Fibroblast of lung (primary cell): ENCODE measurements around the gene FBXO34. TPM values are rescaled to one million over a fixed set of nuclear protein-coding genes. Genes with fewer than 3 reads are reported as not detected.

Experiments
- DNase-seq, 2 donors: peaks; one replicate each; pipeline versions ENCODE4 v3.0.0 to v3.0.0-alpha.2; 2010; ENCODE audit warnings: low read depth in 2 of 2
- H2AFZ ChIP-seq: 2 replicates; pipeline ENCODE4 v1.5.1; 2012; ENCODE audit warnings: low read length, control low read depth, inconsistent platforms
- H3K27ac ChIP-seq: 2 replicates; pipeline ENCODE4 v1.5.1; 2011; ENCODE audit warnings: low read length, control low read depth; ENCODE audit not compliant: insufficient read depth
- H3K27me3 ChIP-seq: 2 replicates; pipeline ENCODE4 v1.5.1; 2011; ENCODE audit warnings: mild to moderate bottlenecking, low read length; ENCODE audit not compliant: control insufficient read depth, insufficient read depth
- H3K36me3 ChIP-seq: 2 replicates; pipeline ENCODE4 v1.5.1; 2011; ENCODE audit warnings: low read length; ENCODE audit not compliant: control insufficient read depth, insufficient read depth
- H3K4me1 ChIP-seq: 2 replicates; pipeline ENCODE4 v1.5.1; 2011; ENCODE audit warnings: low read length; ENCODE audit not compliant: control insufficient read depth, insufficient read depth; ENCODE audit errors: extremely low read depth
- H3K4me2 ChIP-seq: 2 replicates; pipeline ENCODE4 v1.5.1; 2011; ENCODE audit warnings: low read length, control low read depth; ENCODE audit not compliant: insufficient read depth; ENCODE audit errors: extremely low read depth
- H3K4me3 ChIP-seq, 4 experiments: fragments of 200-600 bp in 1 of 4; sonication (generic) in 1 of 4; replicated peaks in 1 of 4; 2 replicates each; pipeline ENCODE4 v1.5.1; 2011 to 2016; ENCODE audit warnings: low read length in 4 of 4, low read depth in 3 of 4, mild to moderate bottlenecking in 3 of 4, control low read depth in 2 of 4, inconsistent platforms in 1 of 4, mixed read lengths in 1 of 4; ENCODE audit not compliant: insufficient read depth in 1 of 4; ENCODE audit errors: control extremely low read depth in 1 of 4
- H3K79me2 ChIP-seq: 2 replicates; pipeline ENCODE4 v1.5.1; 2012; ENCODE audit warnings: mild to moderate bottlenecking, low read length, inconsistent platforms; ENCODE audit not compliant: control insufficient read depth, insufficient read depth
- H3K9ac ChIP-seq: 2 replicates; pipeline ENCODE4 v1.5.1; 2011; ENCODE audit warnings: mild to moderate bottlenecking, low read length, control low read depth; ENCODE audit not compliant: insufficient read depth
- H3K9me3 ChIP-seq: 2 replicates; pipeline ENCODE4 v1.5.1; 2012; ENCODE audit warnings: low read depth, low read length; ENCODE audit not compliant: control insufficient read depth, insufficient read depth
- H4K20me1 ChIP-seq: 2 replicates; pipeline ENCODE4 v1.5.1; 2011; ENCODE audit warnings: low read length; ENCODE audit not compliant: control insufficient read depth, insufficient read depth; ENCODE audit errors: extremely low read depth
- CTCF ChIP-seq, 2 donors: IDR thresholded peaks in 1 of 2; conservative IDR thresholded peaks in 1 of 2; 1 replicate in 1 of 2; 2 replicates in 1 of 2; pipeline ENCODE4 v1.5.1; 2011 to 2012; ENCODE audit warnings: low read length in 2 of 2, control low read depth in 1 of 2, inconsistent platforms in 1 of 2, low read depth in 1 of 2, mild to moderate bottlenecking in 1 of 2
- EZH2 ChIP-seq: IDR thresholded peaks from 2 replicates; pipeline ENCODE4 v1.5.1; 2012; ENCODE audit warnings: low read length, control low read depth, mild to moderate bottlenecking; ENCODE audit errors: missing control alignments
- polyA plus RNA-seq, 2 donors: library from polyadenylated mRNA; depleted of rRNA in 1 of 2; stranded (reverse) in 1 of 2; unstranded in 1 of 2; fragments of >200 nt; gene quantifications; 2 replicates each; pipeline ENCODE4 v1.2.1, GENCODE V29; 2011 to 2012; ENCODE audit warnings: missing spikeins in 1 of 2
- total RNA-seq: library from RNA; depleted of rRNA; stranded (reverse); fragments of >200 nt; gene quantifications from 2 replicates; pipeline ENCODE4 v1.2.1, GENCODE V29; 2014

Gene FBXO34
- total and polyA plus RNA-seq, 2 donors (not counting 1 experiment from before 2014, with no cell fraction given) = 20.8 to 29.1 TPM

DNA sequence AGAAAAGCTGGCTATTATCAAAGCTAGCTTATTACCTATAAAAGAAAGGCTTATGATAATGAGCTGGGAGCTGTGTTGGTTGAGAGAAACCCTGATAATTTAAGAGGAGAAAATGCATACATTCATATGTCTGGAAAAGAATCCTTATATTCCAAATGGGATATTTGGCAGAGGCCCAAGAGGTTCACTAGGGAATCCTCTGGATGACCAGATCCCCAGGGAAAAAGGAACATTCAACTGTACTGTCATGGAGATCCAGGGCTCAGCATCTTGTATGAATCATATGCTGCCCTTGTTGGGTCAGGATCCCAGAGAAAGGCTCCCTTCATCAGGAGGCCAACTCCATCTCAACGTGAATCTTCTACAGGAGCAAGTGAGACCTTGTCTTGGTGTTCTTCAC lies 16.6 kb upstream of the FBXO34 start:
- H3K9ac ChIP-seq = no peak overlapping the region
- no peak overlapping the region for H3K4me2 ChIP-seq
- no peaks in the 10 kb centered on the region for H3K4me1 ChIP-seq
- no peak overlapping the region for H3K27ac ChIP-seq
- H3K27me3 ChIP-seq = peaks cover 19% of the 10 kb centered on the region
- no peaks in the 10 kb centered on the region for H3K36me3 ChIP-seq
- no peaks in the 10 kb centered on the region for H4K20me1 ChIP-seq
- no peak overlapping the region for H2AFZ ChIP-seq
- H3K79me2 ChIP-seq = no peaks in the 10 kb centered on the region
- TF ChIP-seq CTCF (conservative IDR thresholded peaks at IDR 0.05 in 1 of 2, IDR thresholded peaks at IDR 0.05 in 1 of 2; ENCODE audit: low read depth in 1 of 2, low read length in 2 of 2) (no peak), EZH2 (no peak)
- H3K9me3 ChIP-seq = no peaks in the 10 kb centered on the region
- no peak for DNase-seq
- no peak overlapping the region for H3K4me3 ChIP-seq

DNA sequence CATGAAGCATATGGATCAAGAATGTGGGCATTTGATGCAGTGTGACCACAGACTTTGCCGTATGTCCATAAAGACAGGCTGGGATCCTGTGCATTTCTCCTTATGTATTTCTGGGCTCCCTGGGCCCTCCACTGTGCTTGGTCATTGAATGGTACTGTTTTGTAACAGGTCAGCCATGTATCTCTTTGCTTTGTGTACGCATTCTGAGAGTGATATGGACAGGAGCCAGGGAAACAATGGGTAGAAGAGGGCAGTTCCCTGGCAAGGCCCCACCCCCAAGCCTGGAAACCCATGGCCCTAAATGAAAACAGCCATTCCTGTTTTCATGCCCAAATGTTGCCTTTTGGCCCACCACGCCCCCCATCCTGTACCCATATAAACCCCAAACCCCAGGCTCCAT lies 15.2 kb upstream of the FBXO34 start:
- H2AFZ ChIP-seq = no peak overlapping the region
- no peaks in the 10 kb centered on the region for H3K36me3 ChIP-seq
- no peak overlapping the region for H3K9ac ChIP-seq
- no peak overlapping the region for H3K4me2 ChIP-seq
- peaks cover 22% of the 10 kb centered on the region for H3K27me3 ChIP-seq
- H3K9me3 ChIP-seq = no peaks in the 10 kb centered on the region
- no peak for DNase-seq
- H3K4me1 ChIP-seq = no peaks in the 10 kb centered on the region
- H4K20me1 ChIP-seq = no peaks in the 10 kb centered on the region
- no peaks in the 10 kb centered on the region for H3K79me2 ChIP-seq
- no peak overlapping the region for H3K4me3 ChIP-seq
- TF ChIP-seq CTCF (conservative IDR thresholded peaks at IDR 0.05 in 1 of 2, IDR thresholded peaks at IDR 0.05 in 1 of 2; ENCODE audit: low read depth in 1 of 2, low read length in 2 of 2) (no peak), EZH2 (no peak)
- no peak overlapping the region for H3K27ac ChIP-seq

DNA sequence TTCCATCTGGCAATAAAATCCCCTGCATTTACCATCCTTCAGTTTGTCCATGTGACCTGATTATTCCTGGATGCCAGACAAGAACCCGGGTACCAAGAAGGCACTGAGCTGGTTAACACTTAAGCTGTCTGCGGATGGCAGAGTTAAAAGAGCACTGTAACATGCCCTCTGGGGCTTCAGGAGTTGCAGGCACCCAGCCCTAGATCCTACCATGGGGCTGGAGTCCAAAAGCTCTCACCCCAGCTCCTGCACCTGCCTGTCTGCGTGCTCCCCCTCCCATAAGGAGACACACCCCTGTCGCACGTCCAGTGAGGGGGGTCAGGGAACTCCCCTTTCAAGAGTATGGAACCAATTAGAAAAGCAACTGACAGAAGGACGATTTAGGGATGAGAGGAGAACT lies 14.6 kb upstream of the FBXO34 start:
- Histone ChIP-seq H3K9ac (no peak overlapping the region), H4K20me1 (no peaks in the 10 kb centered on the region)
- no peak for DNase-seq

More for the DNA sequence above, 14.6 kb upstream of the FBXO34 start:
- no peaks in the 10 kb centered on the region for H3K9me3 ChIP-seq
- H3K4me1 ChIP-seq = no peaks in the 10 kb centered on the region
- no peak overlapping the region for H3K27ac ChIP-seq
- TF ChIP-seq CTCF (conservative IDR thresholded peaks at IDR 0.05 in 1 of 2, IDR thresholded peaks at IDR 0.05 in 1 of 2; ENCODE audit: low read depth in 1 of 2, low read length in 2 of 2) (no peak), EZH2 (no peak)
- peaks cover 22% of the 10 kb centered on the region for H3K27me3 ChIP-seq
- H3K79me2 ChIP-seq = no peaks in the 10 kb centered on the region
- no peaks in the 10 kb centered on the region for H3K36me3 ChIP-seq
- H3K4me2 ChIP-seq = no peak overlapping the region
- H2AFZ ChIP-seq = no peak overlapping the region
- no peak overlapping the region for H3K4me3 ChIP-seq
